Endothelial cell (in vitro differentiated cells): ENCODE measurements around the gene SLC5A9. TPM values are rescaled to one million over a fixed set of nuclear protein-coding genes. Genes with fewer than 3 reads are reported as not detected.

Experiments used
- DNase-seq: peaks from one replicate; pipeline ENCODE4 v3.0.0; 2021; ENCODE audit warnings: low spot score
- H3K27ac Mint-ChIP-seq: one replicate; pipeline ENCODE4 v1.8.0; 2021; ENCODE audit warnings: mixed read lengths, inconsistent platforms; ENCODE audit not compliant: unreplicated experiment
- H3K27me3 Mint-ChIP-seq: one replicate; pipeline ENCODE4 v1.8.0; 2021; ENCODE audit warnings: mild to moderate bottlenecking, moderate library complexity, mixed read lengths, inconsistent platforms; ENCODE audit not compliant: unreplicated experiment
- H3K36me3 Mint-ChIP-seq: one replicate; pipeline ENCODE4 v1.8.0; 2021; ENCODE audit warnings: mild to moderate bottlenecking, low read depth, mixed read lengths, inconsistent platforms; ENCODE audit not compliant: unreplicated experiment
- H3K4me1 Mint-ChIP-seq: one replicate; pipeline ENCODE4 v1.8.0; 2021; ENCODE audit warnings: mild to moderate bottlenecking, mixed read lengths, inconsistent platforms; ENCODE audit not compliant: unreplicated experiment
- H3K4me3 Mint-ChIP-seq: one replicate; pipeline ENCODE4 v1.8.0; 2021; ENCODE audit warnings: mild to moderate bottlenecking, mixed read lengths, inconsistent platforms; ENCODE audit not compliant: unreplicated experiment
- H3K9me3 Mint-ChIP-seq: one replicate; pipeline ENCODE4 v1.8.0; 2021; ENCODE audit warnings: mixed read lengths, inconsistent platforms; ENCODE audit not compliant: unreplicated experiment
- long read RNA-seq: library from polyadenylated mRNA; unstranded; transcript quantifications from one replicate; pipeline ENCODE4 v2.0.0, GENCODE V29; 2020; ENCODE audit not compliant: unreplicated experiment
- total RNA-seq: library from RNA; stranded (reverse); fragmentation: NEBNext Ultra II Directional; extraction: Animal tissue kit (Norgen Biotek cat#: 25700); gene quantifications from one replicate; pipeline ENCODE4 v1.2.1, GENCODE V29; 2021; ENCODE audit not compliant: unreplicated experiment
- TF ChIP-seq, protein P1 (sequence below): fragments of 200-600 bp; sonication (generic); IDR thresholded peaks from one replicate; pipeline ENCODE4 v1.5.0; 2021; ENCODE audit warnings: antibody characterized with exemption; ENCODE audit not compliant: unreplicated experiment

SLC5A9 gene
- 1.1 TPM for total RNA-seq
- long read RNA-seq, partial matches to known transcripts: 0 of 1 reads
- long read RNA-seq, other reads (novel, unspliced or antisense): 1 of 1 reads

DNA sequence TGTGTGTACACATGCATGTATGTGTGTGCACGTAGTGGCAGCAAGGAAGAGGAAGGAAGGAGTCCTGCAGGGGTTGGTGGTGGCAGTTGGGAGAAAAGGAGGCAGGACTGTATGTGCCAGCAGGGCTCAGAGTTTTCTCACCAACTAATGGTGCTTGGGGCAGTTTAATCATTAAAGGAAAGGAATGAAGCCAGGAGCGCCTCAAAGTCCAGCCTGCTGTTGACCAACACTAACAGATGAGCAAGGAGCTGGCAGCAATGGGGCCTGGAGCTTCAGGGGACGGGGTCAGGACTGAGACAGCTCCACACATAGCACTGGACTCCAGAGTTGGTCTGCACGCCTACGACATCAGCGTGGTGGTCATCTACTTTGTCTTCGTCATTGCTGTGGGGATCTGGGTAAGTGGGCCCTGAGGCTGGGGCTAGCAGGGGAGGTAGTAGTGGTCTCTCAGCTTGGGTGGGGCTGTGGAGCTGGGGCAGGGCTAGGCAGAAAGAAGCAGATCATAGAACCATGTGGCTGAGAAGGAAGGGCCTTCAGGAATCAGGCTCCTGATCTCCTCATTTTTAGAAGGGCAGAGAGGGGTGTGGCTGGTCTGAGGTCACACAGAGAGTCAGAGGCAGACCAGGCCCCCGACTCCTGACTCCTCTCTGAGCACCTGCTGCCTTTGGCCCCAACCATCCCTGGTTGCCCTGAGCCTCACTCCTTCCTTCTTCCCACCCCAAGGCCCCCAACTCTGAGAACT is at the start of gene SLC5A9:
Gene SLC5A9, plus strand, starts transcription at position 216 of the 742 bp plus-strand sequence. Its CDS starts 21 bp downstream, at position 237.
- Mint-ChIP-seq H3K9me3 (no peaks in the 10 kb centered on the region), H3K36me3 (peaks cover 2% of the 10 kb centered on the region), H3K27ac (no peak within 1 kb of the TSS), H3K4me1 (peaks cover 13% of the 10 kb centered on the region), H3K27me3 (peaks cover 5% of the 10 kb centered on the region), H3K4me3 (no peak within 1 kb of the TSS)
- TF ChIP-seq, protein P1, sequence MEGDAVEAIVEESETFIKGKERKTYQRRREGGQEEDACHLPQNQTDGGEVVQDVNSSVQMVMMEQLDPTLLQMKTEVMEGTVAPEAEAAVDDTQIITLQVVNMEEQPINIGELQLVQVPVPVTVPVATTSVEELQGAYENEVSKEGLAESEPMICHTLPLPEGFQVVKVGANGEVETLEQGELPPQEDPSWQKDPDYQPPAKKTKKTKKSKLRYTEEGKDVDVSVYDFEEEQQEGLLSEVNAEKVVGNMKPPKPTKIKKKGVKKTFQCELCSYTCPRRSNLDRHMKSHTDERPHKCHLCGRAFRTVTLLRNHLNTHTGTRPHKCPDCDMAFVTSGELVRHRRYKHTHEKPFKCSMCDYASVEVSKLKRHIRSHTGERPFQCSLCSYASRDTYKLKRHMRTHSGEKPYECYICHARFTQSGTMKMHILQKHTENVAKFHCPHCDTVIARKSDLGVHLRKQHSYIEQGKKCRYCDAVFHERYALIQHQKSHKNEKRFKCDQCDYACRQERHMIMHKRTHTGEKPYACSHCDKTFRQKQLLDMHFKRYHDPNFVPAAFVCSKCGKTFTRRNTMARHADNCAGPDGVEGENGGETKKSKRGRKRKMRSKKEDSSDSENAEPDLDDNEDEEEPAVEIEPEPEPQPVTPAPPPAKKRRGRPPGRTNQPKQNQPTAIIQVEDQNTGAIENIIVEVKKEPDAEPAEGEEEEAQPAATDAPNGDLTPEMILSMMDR: no peak
- no peak for DNase-seq

GRCh38 chr1:48175116-48175515 is 47.4 kb upstream of the SLC5A9 start:
- TF ChIP-seq, protein P1: no peak
- Mint-ChIP-seq H3K9me3 (peaks cover 4% of the 10 kb centered on the region), H3K27ac (no peak overlapping the region)

DNA sequence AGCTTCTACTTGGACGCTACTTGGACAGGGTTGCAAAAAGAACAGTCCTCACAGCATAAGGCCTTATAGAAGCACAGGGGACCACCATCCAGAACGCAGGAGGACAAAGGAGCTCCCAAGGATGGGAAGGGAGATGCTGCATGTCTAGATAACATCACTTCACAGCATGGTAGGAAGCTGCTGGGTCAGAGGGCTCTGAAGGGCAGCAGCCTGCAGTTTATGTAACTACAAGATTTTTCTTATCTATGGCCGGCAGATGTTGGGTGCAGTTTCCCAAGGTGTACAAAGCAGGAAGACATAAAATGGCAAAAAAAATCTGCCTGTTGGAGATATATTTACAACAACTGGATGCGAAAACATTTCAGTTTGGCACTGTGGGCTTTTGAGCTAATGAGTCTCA is 45.3 kb upstream of the SLC5A9 start:
- DNase-seq: peak; percentile 57
- Mint-ChIP-seq H3K4me1 (peaks cover 34% of the 10 kb centered on the region), H3K27ac (peak overlapping the region; percentile 80), H3K27me3 (peaks cover 6% of the 10 kb centered on the region), H3K4me3 (no peak overlapping the region), H3K36me3 (peaks cover 6% of the 10 kb centered on the region), H3K9me3 (no peaks in the 10 kb centered on the region)
- TF ChIP-seq, protein P1: no peak

More at GRCh38 chr1:48175116-48175515, 47.4 kb upstream of the SLC5A9 start:
- peaks cover 4% of the 10 kb centered on the region for H3K27me3 Mint-ChIP-seq
- H3K4me1 Mint-ChIP-seq: peaks cover 28% of the 10 kb centered on the region
- H3K36me3 Mint-ChIP-seq: peaks cover 6% of the 10 kb centered on the region
- no peak for DNase-seq
- H3K4me3 Mint-ChIP-seq: no peak overlapping the region

GRCh38 chr1:48181669-48182367 is 40.7 kb upstream of the SLC5A9 start:
- DNase-seq: no peak
- Mint-ChIP-seq H3K27ac (no peak overlapping the region), H3K36me3 (peaks cover 8% of the 10 kb centered on the region), H3K9me3 (peaks cover 7% of the 10 kb centered on the region), H3K4me1 (peaks cover 25% of the 10 kb centered on the region), H3K27me3 (peaks cover 2% of the 10 kb centered on the region), H3K4me3 (no peak overlapping the region)
- TF ChIP-seq, protein P1: no peak
